Neural progenitor cell (in vitro differentiated cells): ENCODE results near the gene CCDC188.

Experiments
- CTCF ChIP-seq: fragments of 200-600 bp; sonication (generic); IDR thresholded peaks from 2 replicates; pipeline ENCODE4 v1.5.1; 2017; ENCODE audit warnings: antibody characterized with exemption, mild to moderate bottlenecking
- EZH2 ChIP-seq: fragments of 200-600 bp; sonication (generic); IDR thresholded peaks from 2 replicates; pipeline ENCODE4 v1.6.1; 2017; ENCODE audit warnings: antibody characterized with exemption, mild to moderate bottlenecking, moderate library complexity
- EZH2phosphoT487 ChIP-seq: fragments of 200-600 bp; sonication (generic); IDR thresholded peaks from 2 replicates; pipeline ENCODE4 v1.6.1; 2017; ENCODE audit warnings: antibody characterized with exemption

DNA sequence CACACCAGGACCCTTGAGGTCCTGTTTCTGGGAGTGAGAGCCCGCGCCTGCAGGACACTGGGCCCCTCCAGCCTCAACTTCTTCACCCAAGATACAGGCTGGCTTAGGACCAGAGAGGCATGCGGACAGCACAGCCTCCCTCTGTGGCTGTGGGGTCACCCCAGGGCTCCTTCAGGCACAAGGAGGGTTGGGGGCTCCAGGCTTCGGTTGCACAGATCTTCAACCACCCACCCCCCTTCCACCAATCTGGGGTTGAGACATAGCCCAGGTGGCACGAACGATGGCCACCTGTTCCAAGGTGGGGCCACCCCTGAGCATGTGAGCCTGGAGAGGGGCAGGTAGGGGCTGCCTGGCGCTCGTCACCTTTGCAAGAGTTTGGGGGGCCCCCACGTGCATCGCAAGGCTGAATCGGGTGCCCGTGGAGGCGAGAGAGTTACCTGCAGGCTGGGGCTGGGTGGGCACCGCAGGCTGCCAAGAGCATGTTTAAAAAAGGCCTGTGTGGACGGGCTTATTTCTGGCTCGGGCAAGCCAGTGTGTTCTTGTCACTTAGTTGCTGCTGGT is 18.1 kb downstream of the CCDC188 start:
- TF ChIP-seq CTCF (no peak), EZH2 (no peak), EZH2phosphoT487 (no peak)
